DMS79 treated with DMSO at 0.1 percent for 48 hours (cell line): ENCODE measurements around the gene PLEKHF1.
A peak's percentile ranks its signal among the peaks of the same experiment; 100 is the strongest.
"Not testable (repeated sequence)": the region's sequence is repeated elsewhere in the genome, so short reads cannot be mapped to it uniquely, and the experiment has no call there.

Source experiments
- DNase-seq: peaks from one replicate; lab custom pipeline; 2025; lab: John Stamatoyannopoulos, UW

PLEKHF1 gene, protein sequence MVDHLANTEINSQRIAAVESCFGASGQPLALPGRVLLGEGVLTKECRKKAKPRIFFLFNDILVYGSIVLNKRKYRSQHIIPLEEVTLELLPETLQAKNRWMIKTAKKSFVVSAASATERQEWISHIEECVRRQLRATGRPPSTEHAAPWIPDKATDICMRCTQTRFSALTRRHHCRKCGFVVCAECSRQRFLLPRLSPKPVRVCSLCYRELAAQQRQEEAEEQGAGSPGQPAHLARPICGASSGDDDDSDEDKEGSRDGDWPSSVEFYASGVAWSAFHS

GRCh38 chr19:29665215-29665825 is at the start of gene PLEKHF1:
Gene PLEKHF1, plus strand, starts transcription at chr19:29665461. Its CDS starts 8,379 bp downstream, at chr19:29673840.
- DNase-seq: peak; percentile 56

DNA sequence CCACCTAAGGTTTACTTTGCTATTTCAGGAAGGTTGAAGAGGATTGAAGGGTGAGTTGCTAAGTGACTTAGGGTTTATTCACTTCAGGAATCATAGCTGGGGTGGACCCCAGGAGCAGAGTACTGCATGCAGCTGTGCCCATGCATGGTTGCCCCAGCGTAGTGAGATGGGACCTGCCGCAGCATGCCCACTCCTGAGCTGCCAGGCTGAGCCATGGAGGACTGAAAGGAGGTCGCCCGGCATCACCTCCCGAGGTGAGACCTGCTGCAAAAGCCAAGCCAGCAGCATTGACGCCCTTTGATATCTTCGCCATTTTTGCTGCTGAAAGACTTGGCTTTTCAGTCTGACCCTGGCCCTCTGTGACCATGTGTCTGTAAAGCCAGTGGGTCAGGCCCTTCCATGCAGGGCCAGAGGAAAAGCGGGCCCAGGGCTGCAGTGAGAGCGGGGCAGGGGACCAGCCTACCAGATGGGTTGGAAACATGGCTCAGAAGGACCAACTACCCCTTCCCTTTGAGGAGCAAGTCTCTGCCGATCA is 49.3 kb upstream of the PLEKHF1 start:
- DNase-seq: no peak

DNA sequence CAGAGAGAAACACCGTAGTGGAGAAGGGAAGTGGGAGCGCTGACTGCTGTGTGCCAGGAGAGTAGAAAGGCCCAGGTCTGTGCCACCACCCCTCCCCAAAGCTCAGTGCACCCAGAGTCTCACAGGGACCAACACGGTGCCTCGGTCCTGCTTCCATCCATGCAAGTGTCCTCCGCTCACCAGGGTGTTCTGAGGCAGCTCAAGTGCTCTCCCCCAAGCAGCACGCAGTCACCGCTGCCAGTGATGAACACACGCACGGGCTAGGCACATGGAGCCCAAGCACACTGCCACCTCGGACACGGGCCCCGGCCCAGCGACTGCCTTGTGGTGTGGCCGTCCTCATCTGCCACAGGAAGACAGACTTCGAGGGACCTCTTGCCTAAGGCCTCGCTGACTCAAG is 48.7 kb upstream of the PLEKHF1 start:
- no peak for DNase-seq

DNA sequence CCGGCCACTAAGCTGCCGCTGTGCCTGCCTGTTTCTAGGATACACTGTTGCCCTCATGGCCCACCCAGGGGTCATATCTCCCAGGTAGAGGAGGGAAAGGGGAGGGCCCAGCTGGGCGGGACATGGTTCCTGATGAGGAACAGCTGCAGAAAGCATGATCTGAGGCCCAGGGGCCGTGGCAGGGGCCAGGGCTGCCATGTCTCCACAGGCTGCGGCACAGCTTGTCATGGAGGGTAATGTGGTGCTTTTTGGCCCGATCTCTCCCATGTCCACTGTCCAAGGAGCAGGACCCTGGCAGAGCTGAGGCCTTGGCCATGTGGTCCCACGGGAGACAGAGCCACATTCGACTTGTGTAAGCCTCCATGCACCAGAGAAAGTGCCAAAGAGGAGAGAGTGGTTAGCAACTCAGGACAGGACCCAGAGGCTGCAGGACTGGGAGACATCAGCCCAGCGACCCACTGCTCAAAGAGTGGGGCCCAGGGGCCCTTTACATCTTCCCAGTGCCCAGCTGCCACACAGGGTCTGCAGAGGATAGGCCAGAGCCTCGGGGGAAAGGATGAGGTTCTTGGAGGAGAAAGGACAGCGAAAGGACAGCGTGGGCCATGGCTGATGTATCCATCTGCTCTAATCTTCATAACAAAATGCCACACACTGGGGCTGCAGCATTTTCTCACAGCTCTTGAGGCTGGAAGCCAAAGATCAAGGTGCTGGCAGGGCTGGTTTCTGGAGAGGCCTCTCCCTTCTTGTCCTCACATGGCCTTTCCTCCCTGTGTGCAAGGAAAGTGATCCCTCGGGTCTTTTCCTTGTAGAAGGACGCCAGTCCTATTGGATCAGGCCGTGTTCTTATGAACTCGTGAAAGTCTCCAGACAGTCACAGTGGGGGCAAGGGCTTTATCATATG is 47.6 kb upstream of the PLEKHF1 start:
- no peak for DNase-seq

DNA sequence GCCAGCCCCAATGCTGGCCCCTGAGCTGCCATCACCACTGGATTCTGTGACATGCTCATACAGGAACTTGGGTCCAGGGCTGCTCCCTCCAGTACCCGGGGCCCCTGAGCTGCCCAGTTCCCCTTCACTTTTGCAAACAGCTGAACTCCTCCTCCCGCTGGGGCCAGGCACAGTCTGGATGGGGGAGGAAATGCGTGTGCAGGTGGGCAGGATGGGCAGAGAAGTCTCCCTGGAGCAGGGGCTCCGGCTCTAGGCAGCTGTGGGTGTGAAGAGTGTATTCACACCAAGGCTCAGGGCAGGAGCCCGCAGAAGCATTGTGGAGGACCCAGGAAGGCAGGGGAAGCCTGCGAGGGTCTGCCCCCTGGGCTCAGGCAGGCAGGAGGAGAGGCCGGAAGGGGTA is 46.8 kb upstream of the PLEKHF1 start:
- DNase-seq: no peak

DNA sequence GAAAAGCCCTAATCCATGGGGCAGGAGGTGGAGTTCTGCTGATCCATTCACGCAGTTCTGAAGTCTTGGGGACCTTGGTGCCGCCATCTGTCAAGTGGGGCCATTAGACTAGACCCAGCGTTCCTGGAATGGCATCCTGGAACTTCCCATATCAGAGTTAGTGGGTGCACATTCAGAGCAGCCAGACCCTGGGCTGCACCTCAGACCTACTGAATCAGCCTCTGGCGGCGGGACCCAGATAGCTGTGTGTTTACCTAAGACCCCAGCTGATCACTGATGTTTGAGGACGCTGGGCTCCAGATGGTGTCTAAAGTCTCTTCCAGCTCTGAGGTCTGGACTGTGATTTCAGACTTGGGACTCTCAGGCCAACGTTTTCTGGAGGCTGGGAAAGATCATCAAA is 46.4 kb upstream of the PLEKHF1 start:
- no peak for DNase-seq

DNA sequence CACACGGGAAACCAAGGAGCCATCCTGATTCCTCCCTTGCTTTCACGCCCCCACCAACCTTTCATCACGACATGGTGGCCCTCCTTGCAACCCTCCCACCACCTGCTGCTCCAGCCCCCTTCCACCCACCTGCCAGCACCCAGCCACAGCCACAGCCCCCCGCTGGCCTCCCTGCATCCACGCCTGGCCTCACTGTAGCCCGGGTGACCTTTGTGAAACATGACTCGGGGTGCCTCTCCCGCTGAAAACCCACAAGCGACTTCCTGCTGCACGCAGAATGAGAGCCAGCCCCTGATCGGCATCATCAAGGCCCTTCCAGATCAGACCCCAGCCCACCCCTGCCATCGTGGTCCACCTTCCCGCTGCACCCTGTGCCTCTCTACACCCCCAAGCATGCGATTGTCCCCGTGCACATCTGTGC is 44.3 kb upstream of the PLEKHF1 start:
- DNase-seq: no peak

- no peak for DNase-seq
These were observed 42.8 kb upstream of the PLEKHF1 start for GRCh38 chr19:29622166-29623070.

DNA sequence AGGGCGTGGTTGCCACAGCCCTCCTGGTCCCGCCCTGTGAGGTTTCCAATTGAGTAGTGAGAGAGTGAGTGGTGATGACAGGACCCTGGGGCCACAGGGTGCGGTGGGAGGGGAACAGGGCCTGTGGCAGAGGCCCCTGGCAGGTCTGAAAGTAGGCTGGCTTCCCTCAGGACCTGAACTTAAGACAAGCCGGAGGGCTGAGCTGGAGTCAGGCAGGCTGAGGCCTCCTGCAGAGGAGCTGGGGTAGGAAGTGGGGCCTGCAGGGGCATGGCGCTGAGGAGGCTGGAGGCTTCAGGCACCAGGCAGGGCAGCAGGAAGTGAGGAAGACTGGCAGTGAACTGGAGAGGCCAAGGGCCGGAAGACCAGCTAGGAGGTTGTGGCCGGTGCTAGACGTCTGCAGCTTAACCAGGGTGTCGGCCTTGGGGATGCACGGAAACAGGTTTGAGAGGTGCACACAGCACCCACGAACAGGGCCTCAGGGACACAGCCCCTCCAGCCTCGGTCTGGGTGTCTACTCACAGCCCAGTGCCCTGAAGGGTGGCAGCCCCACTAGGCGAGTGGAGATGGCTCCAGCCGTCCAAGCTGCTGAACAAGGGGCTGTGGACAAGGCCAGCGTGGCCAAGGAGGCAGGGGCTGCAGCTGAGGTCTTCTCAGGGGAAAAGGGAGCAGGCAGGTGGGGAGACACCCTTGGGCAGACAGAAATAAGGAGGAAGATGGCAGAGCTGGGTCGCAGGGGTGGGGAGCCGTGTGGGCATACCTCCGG is 41.4 kb upstream of the PLEKHF1 start:
- DNase-seq: no peak

- no peak for DNase-seq
These were observed 40.6 kb upstream of the PLEKHF1 start for GRCh38 chr19:29624489-29625185.

DNA sequence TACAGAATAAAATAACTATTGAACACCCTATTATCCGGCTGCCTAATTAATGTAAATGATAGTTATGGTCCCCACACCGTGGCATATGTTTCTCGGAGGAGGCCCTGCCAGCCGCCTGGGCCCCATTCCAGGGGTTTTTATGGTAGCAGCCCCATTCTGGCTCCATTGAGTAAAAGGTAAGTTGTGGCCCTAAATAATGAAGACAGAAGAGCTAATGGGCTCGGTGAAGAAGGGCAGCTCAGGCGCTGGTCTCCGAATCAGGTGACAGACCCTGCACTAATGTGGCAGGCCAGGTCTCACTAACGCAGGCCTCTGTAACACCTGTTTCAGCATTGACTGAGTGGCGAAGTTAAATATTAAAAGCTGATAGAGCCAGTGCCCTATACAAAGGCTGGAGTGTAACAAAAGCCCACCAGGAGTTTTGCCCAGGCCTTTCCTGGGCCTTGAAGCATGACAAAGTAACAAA is 40.0 kb upstream of the PLEKHF1 start:
- DNase-seq: no peak

- no peak for DNase-seq
These were observed 38.9 kb upstream of the PLEKHF1 start for GRCh38 chr19:29626386-29626785.

DNA sequence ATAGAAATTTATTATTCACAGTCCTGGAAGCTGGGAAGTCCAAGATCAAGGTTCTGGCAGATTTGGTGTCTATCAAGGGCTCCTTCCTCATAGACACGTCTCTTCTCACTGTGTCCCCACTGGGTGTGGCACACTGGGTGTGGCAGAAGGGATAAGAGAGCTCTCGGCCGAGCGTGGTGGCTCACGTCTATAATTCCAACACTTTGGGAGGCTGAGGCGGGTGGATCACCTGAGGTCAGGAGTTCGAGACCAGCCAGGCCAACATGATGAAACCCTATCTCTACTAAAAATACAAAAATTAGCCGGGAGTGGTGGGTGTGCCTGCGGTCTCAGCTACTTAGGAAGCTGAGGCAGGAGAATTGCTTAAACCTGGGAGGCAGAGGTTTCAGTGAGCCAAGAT is 38.4 kb upstream of the PLEKHF1 start:
- DNase-seq: not testable (repeated sequence)

GRCh38 chr19:29628661-29629385 is 36.4 kb upstream of the PLEKHF1 start:
- DNase-seq: no peak

DNA sequence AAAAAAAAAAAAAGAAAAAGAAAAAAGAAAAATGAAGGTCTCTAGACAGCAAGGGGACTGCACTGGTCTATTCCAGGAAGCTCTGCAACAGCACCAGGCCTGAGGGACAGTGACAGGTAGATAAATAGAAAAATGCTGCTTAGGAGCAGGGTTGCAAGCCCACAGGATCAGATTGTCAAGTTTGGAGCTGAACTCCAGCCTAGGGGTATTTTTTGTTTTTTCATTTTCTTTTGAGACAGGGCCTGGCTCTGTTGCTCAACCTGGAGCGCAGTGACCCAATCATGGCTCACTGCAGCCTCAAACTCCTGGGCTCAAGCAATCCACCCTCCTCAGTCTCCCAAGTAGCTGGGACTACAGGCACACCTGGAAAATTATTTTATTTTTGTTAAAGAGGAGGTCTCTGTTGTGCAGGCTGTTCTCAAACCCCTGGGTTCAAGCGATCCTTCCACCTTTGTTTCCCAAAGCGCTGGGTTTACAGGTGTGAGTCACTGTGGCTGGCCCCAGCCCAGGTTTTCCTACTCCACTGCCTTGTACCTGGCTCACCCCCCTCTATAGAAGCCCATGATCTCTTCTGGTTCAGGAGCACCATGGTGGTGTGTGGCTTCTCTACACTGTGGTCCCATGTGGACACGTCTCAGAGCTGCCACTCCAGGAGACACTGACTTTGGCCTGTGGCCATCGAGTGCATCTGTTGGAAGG is 35.3 kb upstream of the PLEKHF1 start:
- no peak for DNase-seq

DNA sequence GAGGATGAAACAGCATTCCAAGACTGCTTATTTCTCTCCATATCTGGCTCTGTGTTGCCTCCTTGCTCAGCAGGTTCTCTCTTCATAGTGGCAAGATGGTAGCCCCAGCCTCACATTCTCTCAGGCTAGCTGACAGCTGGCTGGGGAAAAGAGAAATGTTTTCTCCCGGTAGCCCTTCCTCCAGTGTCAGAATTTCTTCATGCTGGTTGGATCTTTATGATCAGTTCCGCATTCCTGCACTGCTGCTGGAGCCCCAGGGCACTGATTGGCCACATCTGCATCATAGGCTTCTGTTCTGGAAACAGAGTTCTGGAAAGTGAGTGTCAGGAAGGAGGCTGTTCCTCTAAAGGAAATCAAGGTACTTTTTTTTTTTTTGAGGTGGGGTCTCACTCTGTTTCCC is 34.6 kb upstream of the PLEKHF1 start:
- no peak for DNase-seq

GRCh38 chr19:29631450-29631849 is 33.8 kb upstream of the PLEKHF1 start:
- DNase-seq: no peak

GRCh38 chr19:29634002-29634401 is 31.3 kb upstream of the PLEKHF1 start:
- no peak for DNase-seq
